ENCODE measurements around the gene SNAI3. TPM values are rescaled to one million over a fixed set of nuclear protein-coding genes. Genes with fewer than 3 reads are reported as not detected.

Gene SNAI3
- total and polyA plus RNA-seq, 2 of the 4 experiments (the other 2 are of a cell fraction), result 0.21 TPM; not detected in 1

- H3K4me2 ChIP-seq (ENCODE audit: low read depth, low read length), result no peak overlapping the region
- no peaks in the 10 kb centered on the region for H3K27me3 ChIP-seq (ENCODE audit: control insufficient read depth, insufficient read depth, low read length)
- H4K5ac ChIP-seq (ENCODE audit: low read depth, low read length), result no peak overlapping the region
- intact Hi-C loops (cut with micrococcal nuclease) (no loop called here), dilution Hi-C loops (cut with HindIII; ENCODE audit: low sequenced_read_pairs, unreplicated experiment) (no loop called here), in situ Hi-C loops (cut with MboI; ENCODE audit: low sequenced_read_pairs) (no loop called here)
- H2BK20ac ChIP-seq (ENCODE audit: low read depth, low read length), result no peak overlapping the region
- peak overlapping the region; percentile 23 for H2AK9ac ChIP-seq (replicated peaks; ENCODE audit: low read depth, low read length, poor library complexity)
- no peak overlapping the region for H3K23ac ChIP-seq (ENCODE audit: low read depth, low read length)
- H2BK15ac ChIP-seq (ENCODE audit: low read depth, low read length), result no peak overlapping the region
- H2BK5ac ChIP-seq (ENCODE audit: low read depth, low read length, poor library complexity, severe bottlenecking), result no peak overlapping the region
- no peak overlapping the region for H2BK120ac ChIP-seq (ENCODE audit: low read depth, low read length)
- peak overlapping the region; percentile 24; the same call in 1 of the 2 replicates for H2AK5ac ChIP-seq (ENCODE audit: low read depth, low read length)
- no peaks in the 10 kb centered on the region for H3K9me3 ChIP-seq (ENCODE audit: control insufficient read depth, insufficient read depth, low read length)
- BruUV-seq (replicated peaks), result no TSS peak
- no peaks in the 10 kb centered on the region for H3K4me1 ChIP-seq (ENCODE audit: control insufficient read depth, insufficient read depth, low read length)
- no peak overlapping the region for H3K56ac ChIP-seq (ENCODE audit: extremely low read depth, insufficient read depth, low read length)
- POLR2A ChIA-PET (ENCODE audit: unreplicated experiment), result no interaction called here
- peaks cover 0 to 36% of the 10 kb centered on the region in 2 experiments; a peak in 3 of 4 replicates for H3K79me1 ChIP-seq (ENCODE audit: low read depth in 1 of 2, low read length in 2 of 2)
- CTCF ChIA-PET, result no interaction called here
- no peak overlapping the region for H4K8ac ChIP-seq (ENCODE audit: low read depth in 2 of 2, low read length in 2 of 2)
- H3K14ac ChIP-seq (replicated peaks; ENCODE audit: low read depth, low read length), result no peak overlapping the region
- H3K36me3 ChIP-seq (ENCODE audit: control insufficient read depth, insufficient read depth, low read length), result peaks cover 78% of the 10 kb centered on the region
- no peaks in the 10 kb centered on the region; the same call in 1 of the 2 replicates for H3K9me1 ChIP-seq (ENCODE audit: insufficient read depth, low read length)
- H3K18ac ChIP-seq (ENCODE audit: low read depth, low read length), result no peak overlapping the region
- no peak overlapping the region for H3K27ac ChIP-seq (ENCODE audit: insufficient read depth, low read length)
- peaks cover 37% of the 10 kb centered on the region for H4K20me1 ChIP-seq (ENCODE audit: insufficient read depth, low read length)
- ATAC-seq (ENCODE audit: low read depth) (peak; percentile 61), DNase-seq (peak; percentile 59)
- 78% methylated on average over 12 of the region's 34 CpGs; no CpG with 5 or more reads in 1 of the 2 experiments for WGBS, 2 experiments (ENCODE audit: extremely low coverage in 2 of 2, insufficient read length in 1 of 2)
- no peak overlapping the region for H4K91ac ChIP-seq (ENCODE audit: insufficient read depth, low read depth, low read length)
- no peak overlapping the region for H3K9ac ChIP-seq (ENCODE audit: low read depth, low read length)
- TF ChIP-seq ELK1 (IDR thresholded peaks at IDR 0.05; ENCODE audit: borderline replicate concordance, low read depth, low read length) (no peak), BHLHE40 (IDR thresholded peaks at IDR 0.05; ENCODE audit: low read depth, low read length) (peak; percentile 77), MAZ (IDR thresholded peaks at IDR 0.05; ENCODE audit: borderline replicate concordance, low read depth, low read length) (no peak), FOS (IDR thresholded peaks at IDR 0.05; ENCODE audit: low read depth, low read length) (0 out of 2 replicates have a peak, but pooled peaks have one; percentile 17)
- no peak overlapping the region for H3K4ac ChIP-seq (ENCODE audit: low read depth, low read length)
- H3K4me3 ChIP-seq (ENCODE audit: insufficient read depth, low read depth, low read length), result no peak overlapping the region
- peak overlapping the region; percentile 17 for H2AFZ ChIP-seq (replicated peaks; ENCODE audit: low read length, poor library complexity)
These were observed 44.6 kb upstream of the SNAI3 start for GRCh38 chr16:88730632-88731607.

Data from IMR-90 (cell line).